Measurements from ENCODE around the gene DCTN2. TPM values are rescaled to one million over a fixed set of nuclear protein-coding genes. Genes with fewer than 3 reads are reported as not detected.

DCTN2 gene
- total and polyA plus RNA-seq, 2 donors (not counting 1 experiment from before 2014, with no cell fraction given): 59.4 to 94.3 TPM

GRCh38 chr12:57531836-57532235, 15.2 kb downstream of the DCTN2 start:
- no peaks in the 10 kb centered on the region for H3K9me3 Mint-ChIP-seq (ENCODE audit: insufficient read depth)
- ChIA-PET CTCF (interaction anchor here (1.0 kb wide), 1 partner anchor 15 kb away, joined by 3 read pairs; the partner anchor contains the start of gene DCTN2), POLR2A (interaction anchor here (0.8 kb wide), 1 partner anchor 8 kb away, joined by 3 read pairs; no protein-coding TSS in a partner anchor)
- H3K4me1 Mint-ChIP-seq: peaks cover 3% of the 10 kb centered on the region
- Histone ChIP-seq H4K20me1 (ENCODE audit: control insufficient read depth, insufficient read depth, low read length, poor library complexity, severe bottlenecking) (no peaks in the 10 kb centered on the region), H3K4me1 (ENCODE audit: control insufficient read depth in 2 of 2, insufficient read depth in 2 of 2, low read length in 2 of 2) (no peaks in the 10 kb centered on the region), H3K79me2 (ENCODE audit: control insufficient read depth, insufficient read depth, low read length) (no peaks in the 10 kb centered on the region), H3K36me3 (replicated peaks in 1 of 2; ENCODE audit: control extremely low read depth in 1 of 2, control insufficient read depth in 1 of 2, extremely low read depth in 1 of 2, insufficient read depth in 2 of 2, low read length in 1 of 2) (peaks cover 16 to 92% of the 10 kb centered on the region in 2 experiments), H3K27ac (ENCODE audit: low read length in 2 of 2) (no peak overlapping the region), H3K27me3 (replicated peaks in 1 of 4; ENCODE audit: control extremely low read depth in 1 of 4, control insufficient read depth in 3 of 4, insufficient read depth in 4 of 4, low read length in 3 of 4) (no peaks in the 10 kb centered on the region), H3K9ac (ENCODE audit: low read length) (no peak overlapping the region), H2AFZ (ENCODE audit: insufficient read depth, low read depth, low read length, poor library complexity, severe bottlenecking) (no peak overlapping the region), H3K4me3 (ENCODE audit: control extremely low read depth in 1 of 5, extremely low read depth in 1 of 5, insufficient read depth in 1 of 5, low read depth in 2 of 5, low read length in 4 of 5) (no peak overlapping the region), H3K9me3 (ENCODE audit: control extremely low read depth in 1 of 3, control insufficient read depth in 2 of 3, insufficient read depth in 1 of 3, low read length in 2 of 3) (no peaks in the 10 kb centered on the region), H3K4me2 (replicated peaks; ENCODE audit: low read depth, low read length, poor library complexity, severe bottlenecking) (no peak overlapping the region)
- H3K27me3 Mint-ChIP-seq: no peaks in the 10 kb centered on the region
- intact Hi-C loops (cut with micrococcal nuclease): no loop called here
- TF ChIP-seq CTCF (IDR thresholded peaks at IDR 0.05): no peak
- TF ChIP-seq EZH2 (IDR thresholded peaks at IDR 0.05; ENCODE audit: borderline replicate concordance, insufficient read depth, low read depth, low read length, poor library complexity, severe bottlenecking): no peak
- ATAC-seq (ENCODE audit: low read depth) (no peak), DNase-seq (no peak)
- no peak overlapping the region for H3K4me3 Mint-ChIP-seq
- no peak overlapping the region for H3K27ac Mint-ChIP-seq
- no CpG with 5 or more reads among the region's 1 CpG for WGBS (ENCODE audit: insufficient coverage)

GRCh38 chr12:57530396-57531142, 16.4 kb downstream of the DCTN2 start:
- Mint-ChIP-seq H3K9me3 (ENCODE audit: insufficient read depth) (no peaks in the 10 kb centered on the region), H3K4me3 (no peak overlapping the region), H3K4me1 (peaks cover 6% of the 10 kb centered on the region), H3K27me3 (no peaks in the 10 kb centered on the region), H3K27ac (no peak overlapping the region)
- Histone ChIP-seq H3K4me1 (ENCODE audit: control insufficient read depth in 2 of 2, insufficient read depth in 2 of 2, low read length in 2 of 2) (no peaks in the 10 kb centered on the region), H3K4me3 (ENCODE audit: control extremely low read depth in 1 of 5, extremely low read depth in 1 of 5, insufficient read depth in 1 of 5, low read depth in 2 of 5, low read length in 4 of 5) (no peak overlapping the region), H3K79me2 (ENCODE audit: control insufficient read depth, insufficient read depth, low read length) (no peaks in the 10 kb centered on the region), H3K36me3 (replicated peaks in 1 of 2; ENCODE audit: control extremely low read depth in 1 of 2, control insufficient read depth in 1 of 2, extremely low read depth in 1 of 2, insufficient read depth in 2 of 2, low read length in 1 of 2) (peaks cover 16 to 89% of the 10 kb centered on the region in 2 experiments), H3K27ac (ENCODE audit: low read length in 2 of 2) (no peak overlapping the region), H2AFZ (ENCODE audit: insufficient read depth, low read depth, low read length, poor library complexity, severe bottlenecking) (no peak overlapping the region), H4K20me1 (ENCODE audit: control insufficient read depth, insufficient read depth, low read length, poor library complexity, severe bottlenecking) (peaks cover 4% of the 10 kb centered on the region), H3K27me3 (replicated peaks in 1 of 4; ENCODE audit: control extremely low read depth in 1 of 4, control insufficient read depth in 3 of 4, insufficient read depth in 4 of 4, low read length in 3 of 4) (no peaks in the 10 kb centered on the region), H3K9me3 (ENCODE audit: control extremely low read depth in 1 of 3, control insufficient read depth in 2 of 3, insufficient read depth in 1 of 3, low read length in 2 of 3) (no peaks in the 10 kb centered on the region), H3K9ac (ENCODE audit: low read length) (no peak overlapping the region), H3K4me2 (replicated peaks; ENCODE audit: low read depth, low read length, poor library complexity, severe bottlenecking) (no peak overlapping the region)
- DNase-seq (no peak), ATAC-seq (ENCODE audit: low read depth) (no peak)
- TF ChIP-seq CTCF (IDR thresholded peaks at IDR 0.05): no peak
- TF ChIP-seq EZH2 (IDR thresholded peaks at IDR 0.05; ENCODE audit: borderline replicate concordance, insufficient read depth, low read depth, low read length, poor library complexity, severe bottlenecking): no peak
- intact Hi-C loops (cut with micrococcal nuclease): no loop called here
- ChIA-PET POLR2A (no interaction called here), CTCF (interaction anchor here (1.2 kb wide), 1 partner anchor 72 kb away, joined by 4 read pairs; no protein-coding TSS in a partner anchor)
- 100% methylated on average over 1 of the region's 5 CpGs for WGBS (ENCODE audit: insufficient coverage)
